ENCODE data around the gene TCEANC2. TPM values are rescaled to one million over a fixed set of nuclear protein-coding genes. Genes with fewer than 3 reads are reported as not detected.

Gene TCEANC2
- total and polyA plus RNA-seq, 2 experiments from 2014 or later: 6.0 to 6.3 TPM

- Histone ChIP-seq H3K4me3 (no peak overlapping the region), H3K9me2 (ENCODE audit: insufficient read depth) (no peaks in the 10 kb centered on the region), H3F3A (replicated peaks; ENCODE audit: low read depth) (no peaks in the 10 kb centered on the region), H3K4me2 (no peak overlapping the region), H2AFZ (no peak overlapping the region; the same call in 1 of the 2 replicates), H3K79me2 (replicated peaks; ENCODE audit: insufficient read depth) (no peaks in the 10 kb centered on the region), H3K27ac (ENCODE audit: low read depth) (no peak overlapping the region), H3K27me3 (ENCODE audit: insufficient read depth) (no peaks in the 10 kb centered on the region), H4K20me1 (replicated peaks; ENCODE audit: insufficient read depth) (no peaks in the 10 kb centered on the region; the same call in 1 of the 2 replicates), H3K4me1 (ENCODE audit: insufficient read depth) (no peaks in the 10 kb centered on the region; the same call in 1 of the 2 replicates), H3K36me3 (ENCODE audit: insufficient read depth) (no peaks in the 10 kb centered on the region)
- TF ChIP-seq EZH2phosphoT487 (IDR thresholded peaks at IDR 0.05; ENCODE audit: unreplicated experiment): no peak
- no peak for TF ChIP-seq CTCF (conservative IDR thresholded peaks at IDR 0.05; ENCODE audit: low read depth in 2 of 2)
- TF ChIP-seq NANOG (IDR thresholded peaks at IDR 0.05; ENCODE audit: borderline replicate concordance): no peak
- no peak for TF ChIP-seq ZNF331 (CRISPR knock-in tag; IDR thresholded peaks at IDR 0.05; ENCODE audit: low read depth)
- TF ChIP-seq, protein P1, sequence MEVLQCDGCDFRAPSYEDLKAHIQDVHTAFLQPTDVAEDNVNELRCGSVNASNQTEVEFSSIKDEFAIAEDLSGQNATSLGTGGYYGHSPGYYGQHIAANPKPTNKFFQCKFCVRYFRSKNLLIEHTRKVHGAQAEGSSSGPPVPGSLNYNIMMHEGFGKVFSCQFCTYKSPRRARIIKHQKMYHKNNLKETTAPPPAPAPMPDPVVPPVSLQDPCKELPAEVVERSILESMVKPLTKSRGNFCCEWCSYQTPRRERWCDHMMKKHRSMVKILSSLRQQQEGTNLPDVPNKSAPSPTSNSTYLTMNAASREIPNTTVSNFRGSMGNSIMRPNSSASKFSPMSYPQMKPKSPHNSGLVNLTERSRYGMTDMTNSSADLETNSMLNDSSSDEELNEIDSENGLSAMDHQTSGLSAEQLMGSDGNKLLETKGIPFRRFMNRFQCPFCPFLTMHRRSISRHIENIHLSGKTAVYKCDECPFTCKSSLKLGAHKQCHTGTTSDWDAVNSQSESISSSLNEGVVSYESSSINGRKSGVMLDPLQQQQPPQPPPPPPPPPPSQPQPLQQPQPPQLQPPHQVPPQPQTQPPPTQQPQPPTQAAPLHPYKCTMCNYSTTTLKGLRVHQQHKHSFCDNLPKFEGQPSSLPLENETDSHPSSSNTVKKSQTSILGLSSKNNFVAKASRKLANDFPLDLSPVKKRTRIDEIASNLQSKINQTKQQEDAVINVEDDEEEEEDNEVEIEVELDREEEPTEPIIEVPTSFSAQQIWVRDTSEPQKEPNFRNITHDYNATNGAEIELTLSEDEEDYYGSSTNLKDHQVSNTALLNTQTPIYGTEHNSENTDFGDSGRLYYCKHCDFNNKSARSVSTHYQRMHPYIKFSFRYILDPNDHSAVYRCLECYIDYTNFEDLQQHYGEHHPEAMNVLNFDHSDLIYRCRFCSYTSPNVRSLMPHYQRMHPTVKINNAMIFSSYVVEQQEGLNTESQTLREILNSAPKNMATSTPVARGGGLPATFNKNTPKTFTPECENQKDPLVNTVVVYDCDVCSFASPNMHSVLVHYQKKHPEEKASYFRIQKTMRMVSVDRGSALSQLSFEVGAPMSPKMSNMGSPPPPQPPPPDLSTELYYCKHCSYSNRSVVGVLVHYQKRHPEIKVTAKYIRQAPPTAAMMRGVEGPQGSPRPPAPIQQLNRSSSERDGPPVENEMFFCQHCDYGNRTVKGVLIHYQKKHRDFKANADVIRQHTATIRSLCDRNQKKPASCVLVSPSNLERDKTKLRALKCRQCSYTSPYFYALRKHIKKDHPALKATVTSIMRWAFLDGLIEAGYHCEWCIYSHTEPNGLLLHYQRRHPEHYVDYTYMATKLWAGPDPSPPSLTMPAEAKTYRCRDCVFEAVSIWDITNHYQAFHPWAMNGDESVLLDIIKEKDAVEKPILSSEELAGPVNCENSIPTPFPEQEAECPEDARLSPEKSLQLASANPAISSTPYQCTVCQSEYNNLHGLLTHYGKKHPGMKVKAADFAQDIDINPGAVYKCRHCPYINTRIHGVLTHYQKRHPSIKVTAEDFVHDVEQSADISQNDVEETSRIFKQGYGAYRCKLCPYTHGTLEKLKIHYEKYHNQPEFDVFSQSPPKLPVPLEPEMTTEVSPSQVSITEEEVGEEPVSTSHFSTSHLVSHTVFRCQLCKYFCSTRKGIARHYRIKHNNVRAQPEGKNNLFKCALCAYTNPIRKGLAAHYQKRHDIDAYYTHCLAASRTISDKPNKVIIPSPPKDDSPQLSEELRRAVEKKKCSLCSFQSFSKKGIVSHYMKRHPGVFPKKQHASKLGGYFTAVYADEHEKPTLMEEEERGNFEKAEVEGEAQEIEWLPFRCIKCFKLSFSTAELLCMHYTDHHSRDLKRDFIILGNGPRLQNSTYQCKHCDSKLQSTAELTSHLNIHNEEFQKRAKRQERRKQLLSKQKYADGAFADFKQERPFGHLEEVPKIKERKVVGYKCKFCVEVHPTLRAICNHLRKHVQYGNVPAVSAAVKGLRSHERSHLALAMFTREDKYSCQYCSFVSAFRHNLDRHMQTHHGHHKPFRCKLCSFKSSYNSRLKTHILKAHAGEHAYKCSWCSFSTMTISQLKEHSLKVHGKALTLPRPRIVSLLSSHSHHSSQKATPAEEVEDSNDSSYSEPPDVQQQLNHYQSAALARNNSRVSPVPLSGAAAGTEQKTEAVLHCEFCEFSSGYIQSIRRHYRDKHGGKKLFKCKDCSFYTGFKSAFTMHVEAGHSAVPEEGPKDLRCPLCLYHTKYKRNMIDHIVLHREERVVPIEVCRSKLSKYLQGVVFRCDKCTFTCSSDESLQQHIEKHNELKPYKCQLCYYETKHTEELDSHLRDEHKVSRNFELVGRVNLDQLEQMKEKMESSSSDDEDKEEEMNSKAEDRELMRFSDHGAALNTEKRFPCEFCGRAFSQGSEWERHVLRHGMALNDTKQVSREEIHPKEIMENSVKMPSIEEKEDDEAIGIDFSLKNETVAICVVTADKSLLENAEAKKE (CRISPR knock-in tag; IDR thresholded peaks at IDR 0.05): no peak
- no peak for TF ChIP-seq POLR2AphosphoS5 (IDR thresholded peaks at IDR 0.05; ENCODE audit: low read depth)
- TF ChIP-seq CREB1 (CRISPR knock-in tag; IDR thresholded peaks at IDR 0.05; ENCODE audit: low read depth): no peak
- TF ChIP-seq EZH2 (IDR thresholded peaks at IDR 0.05; ENCODE audit: low read depth, unreplicated experiment): no peak
- no peak for TF ChIP-seq JUNB (IDR thresholded peaks at IDR 0.05; ENCODE audit: unreplicated experiment)
- H3K4me1 Mint-ChIP-seq: peaks cover 13% of the 10 kb centered on the region; the same call in 2 of the 3 replicates
- H3K9me3 Mint-ChIP-seq: no peaks in the 10 kb centered on the region
- peaks cover 10% of the 10 kb centered on the region for H3K27me3 Mint-ChIP-seq (ENCODE audit: insufficient read depth, low read depth, poor library complexity)
- DNase-seq (ENCODE audit: low spot score) (no peak), ATAC-seq (no peak)
- H3K4me3 Mint-ChIP-seq: no peak overlapping the region
- H3K27ac Mint-ChIP-seq: no peak overlapping the region
- no peaks in the 10 kb centered on the region for H3K36me3 Mint-ChIP-seq (ENCODE audit: low read depth)
Measured at GRCh38 chr1:54151013-54151412, 97.6 kb downstream of the TCEANC2 start.
